GM23338 (cell line): ENCODE results near the gene CCDC201. TPM values are rescaled to one million over a fixed set of nuclear protein-coding genes. Genes with fewer than 3 reads are reported as not detected.

Experiments used
- ATAC-seq: fragments of 200-7000 bp; cut with Tn5 transposase; 3 replicates; pipeline ENCODE4 v1.9.1; 2020
- DNase-seq: peaks from one replicate; pipeline ENCODE4 v3.0.0-alpha.2; 2015; ENCODE audit warnings: low spot score
- H2AFZ ChIP-seq: fragments of 200-600 bp; sonication (generic); 2 replicates; pipeline ENCODE4 v1.8.0; 2016; ENCODE audit warnings: antibody characterized with exemption, mild to moderate bottlenecking, moderate library complexity
- H3F3A ChIP-seq: fragments of 200-600 bp; sonication (generic); replicated peaks from 2 replicates; pipeline ENCODE4 v1.8.0; 2017; ENCODE audit warnings: antibody characterized with exemption, mixed run types, low read depth
- H3K27ac ChIP-seq: fragments of 200-600 bp; sonication (generic); 2 replicates; pipeline ENCODE4 v1.6.1; 2016; ENCODE audit warnings: low read depth
- H3K27me3 ChIP-seq: fragments of 200-600 bp; sonication (generic); 2 replicates; pipeline ENCODE4 v1.8.0; 2016; ENCODE audit warnings: mild to moderate bottlenecking, mixed run types, moderate library complexity; ENCODE audit not compliant: insufficient read depth
- H3K36me3 ChIP-seq: fragments of 200-600 bp; sonication (generic); 2 replicates; pipeline ENCODE4 v1.8.0; 2016; ENCODE audit warnings: mild to moderate bottlenecking; ENCODE audit not compliant: insufficient read depth
- H3K4me1 ChIP-seq: fragments of 200-600 bp; sonication (generic); 2 replicates; pipeline ENCODE4 v1.8.0; 2016; ENCODE audit warnings: mild to moderate bottlenecking, moderate library complexity; ENCODE audit not compliant: insufficient read depth
- H3K4me2 ChIP-seq: fragments of 200-600 bp; sonication (generic); 2 replicates; pipeline ENCODE4 v1.7.1; 2017; ENCODE audit warnings: mixed run types
- H3K4me3 ChIP-seq: fragments of 200-600 bp; sonication (generic); 2 replicates; pipeline ENCODE4 v1.6.1; 2016; ENCODE audit warnings: mixed run types
- H3K79me2 ChIP-seq: fragments of 200-600 bp; sonication (generic); replicated peaks from 2 replicates; pipeline ENCODE4 v1.8.0; 2017; ENCODE audit warnings: mild to moderate bottlenecking; ENCODE audit not compliant: insufficient read depth
- H3K9me2 ChIP-seq: fragments of 200-600 bp; sonication (generic); 2 replicates; pipeline ENCODE4 v1.8.0; 2017; ENCODE audit not compliant: insufficient read depth
- H4K20me1 ChIP-seq: fragments of 200-600 bp; sonication (generic); replicated peaks from 2 replicates; pipeline ENCODE4 v1.8.0; 2017; ENCODE audit warnings: mild to moderate bottlenecking; ENCODE audit not compliant: insufficient read depth
- H3K27ac Mint-ChIP-seq: 2 replicates; pipeline ENCODE4 v1.8.0; 2020; ENCODE audit warnings: inconsistent platforms, mild to moderate bottlenecking, moderate library complexity, mixed read lengths
- H3K27me3 Mint-ChIP-seq: 3 replicates; pipeline ENCODE4 v1.8.0; 2022; ENCODE audit warnings: low read depth, mild to moderate bottlenecking, moderate library complexity, mixed read lengths, inconsistent platforms; ENCODE audit not compliant: insufficient read depth, poor library complexity
- H3K36me3 Mint-ChIP-seq: 3 replicates; pipeline ENCODE4 v1.8.0; 2021; ENCODE audit warnings: low read depth, mild to moderate bottlenecking, inconsistent platforms, moderate library complexity, mixed read lengths
- H3K4me1 Mint-ChIP-seq: 3 replicates; pipeline ENCODE4 v1.8.0; 2020; ENCODE audit warnings: mild to moderate bottlenecking, inconsistent platforms, mixed read lengths
- H3K4me3 Mint-ChIP-seq: 3 replicates; pipeline ENCODE4 v1.8.0; 2021; ENCODE audit warnings: moderate library complexity, mild to moderate bottlenecking, inconsistent platforms, mixed read lengths
- H3K9me3 Mint-ChIP-seq: 3 replicates; pipeline ENCODE4 v1.8.0; 2020; ENCODE audit warnings: moderate library complexity, mild to moderate bottlenecking, inconsistent platforms, mixed read lengths
- CREB1 ChIP-seq: fragments of 250-450 bp; sonication (Bioruptor Pico); IDR thresholded peaks from 2 replicates; pipeline ENCODE4 v1.5.0; 2020; ENCODE audit warnings: low read depth, mild to moderate bottlenecking, moderate library complexity
- CTCF ChIP-seq, 2 experiments: fragments of 200-600 bp in 1 of 2; sonication (generic) in 1 of 2; conservative IDR thresholded peaks; 2 replicates each; pipeline versions ENCODE4 v1.5.1 to v1.6.1; 2016 to 2017; ENCODE audit warnings: antibody characterized with exemption in 2 of 2, low read depth in 2 of 2, mild to moderate bottlenecking in 2 of 2, moderate library complexity in 1 of 2
- EZH2 ChIP-seq: fragments of 200-600 bp; sonication (generic); IDR thresholded peaks from one replicate; pipeline ENCODE4 v1.8.0; 2017; ENCODE audit warnings: antibody characterized with exemption, mild to moderate bottlenecking, low read depth; ENCODE audit not compliant: unreplicated experiment
- EZH2phosphoT487 ChIP-seq: fragments of 200-600 bp; sonication (generic); IDR thresholded peaks from one replicate; pipeline ENCODE4 v1.8.1; 2018; ENCODE audit warnings: antibody characterized with exemption; ENCODE audit not compliant: unreplicated experiment
- JUNB ChIP-seq: IDR thresholded peaks from one replicate; pipeline ENCODE4 v1.6.1; 2016; ENCODE audit warnings: antibody characterized with exemption; ENCODE audit not compliant: unreplicated experiment
- NANOG ChIP-seq: IDR thresholded peaks from 2 replicates; pipeline ENCODE4 v1.6.1; 2016; ENCODE audit warnings: antibody characterized with exemption, borderline replicate concordance
- POLR2AphosphoS5 ChIP-seq: IDR thresholded peaks from 2 replicates; pipeline ENCODE4 v1.6.1; 2016; ENCODE audit warnings: antibody characterized with exemption, low read depth
- REST ChIP-seq: IDR thresholded peaks from one replicate; pipeline ENCODE4 v1.6.1; 2018; ENCODE audit warnings: antibody characterized with exemption; ENCODE audit not compliant: unreplicated experiment
- STAT1 ChIP-seq: IDR thresholded peaks from one replicate; pipeline ENCODE4 v1.6.1; 2016; ENCODE audit warnings: antibody characterized with exemption; ENCODE audit not compliant: unreplicated experiment
- ZNF114 ChIP-seq: fragments of 250-450 bp; sonication (Bioruptor Pico); IDR thresholded peaks from 2 replicates; pipeline ENCODE4 v1.5.0; 2020; ENCODE audit warnings: mild to moderate bottlenecking, moderate library complexity
- ZNF331 ChIP-seq: fragments of 250-450 bp; sonication (Bioruptor Pico); IDR thresholded peaks from 2 replicates; pipeline ENCODE4 v1.5.0; 2020; ENCODE audit warnings: low read depth, mild to moderate bottlenecking, moderate library complexity
- ZNF462 ChIP-seq: fragments of 250-450 bp; sonication (Bioruptor Pico); IDR thresholded peaks from 2 replicates; pipeline ENCODE4 v1.5.0; 2020; ENCODE audit warnings: mild to moderate bottlenecking, moderate library complexity
- polyA plus RNA-seq: library from polyadenylated mRNA; unstranded; fragments of >200 nt; fragmentation: Nextera tagmentation; extraction: Ambion mirVana; gene quantifications from 2 replicates; pipeline ENCODE4 v1.2.1, GENCODE V29; 2016
- total RNA-seq: library from RNA; depleted of rRNA; stranded (reverse); fragments of >200 nt; shearing (Covaris generic); gene quantifications from 2 replicates; pipeline ENCODE4 v1.2.3, GENCODE V29; 2014
- TF ChIP-seq, protein P1 (sequence below): IDR thresholded peaks from 2 replicates; pipeline ENCODE4 v1.6.1; 2016; ENCODE audit warnings: antibody characterized with exemption

Gene CCDC201
- total and polyA plus RNA-seq, 2 experiments from 2014 or later: not detected

- H3K4me1 ChIP-seq: peaks cover 10% of the 10 kb centered on the region; the same call in 1 of the 2 replicates
- no peak for ATAC-seq
- H3K79me2 ChIP-seq: no peaks in the 10 kb centered on the region
- H3K4me1 Mint-ChIP-seq: peaks cover 7% of the 10 kb centered on the region
- no peak for DNase-seq
- no peak overlapping the region for H3K27ac Mint-ChIP-seq
- no peak overlapping the region for H3K4me3 ChIP-seq
- H3K27me3 Mint-ChIP-seq: peaks cover 22% of the 10 kb centered on the region
- H3F3A ChIP-seq: no peaks in the 10 kb centered on the region
- no peak overlapping the region for H3K27ac ChIP-seq
- no peak for TF ChIP-seq REST
- no peak for TF ChIP-seq JUNB
- no peak for TF ChIP-seq ZNF462 (CRISPR knock-in tag)
- TF ChIP-seq, protein P1, sequence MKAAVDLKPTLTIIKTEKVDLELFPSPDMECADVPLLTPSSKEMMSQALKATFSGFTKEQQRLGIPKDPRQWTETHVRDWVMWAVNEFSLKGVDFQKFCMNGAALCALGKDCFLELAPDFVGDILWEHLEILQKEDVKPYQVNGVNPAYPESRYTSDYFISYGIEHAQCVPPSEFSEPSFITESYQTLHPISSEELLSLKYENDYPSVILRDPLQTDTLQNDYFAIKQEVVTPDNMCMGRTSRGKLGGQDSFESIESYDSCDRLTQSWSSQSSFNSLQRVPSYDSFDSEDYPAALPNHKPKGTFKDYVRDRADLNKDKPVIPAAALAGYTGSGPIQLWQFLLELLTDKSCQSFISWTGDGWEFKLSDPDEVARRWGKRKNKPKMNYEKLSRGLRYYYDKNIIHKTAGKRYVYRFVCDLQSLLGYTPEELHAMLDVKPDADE: no peak
- no peak for TF ChIP-seq CREB1 (CRISPR knock-in tag)
- TF ChIP-seq POLR2AphosphoS5: no peak
- TF ChIP-seq EZH2: no peak
- TF ChIP-seq ZNF331 (CRISPR knock-in tag): no peak
- TF ChIP-seq CTCF (conservative IDR thresholded peaks at IDR 0.05; ENCODE audit: low read depth in 2 of 2): no peak
- TF ChIP-seq NANOG: no peak
- no peak for TF ChIP-seq STAT1
- no peak for TF ChIP-seq EZH2phosphoT487
- TF ChIP-seq ZNF114 (CRISPR knock-in tag): no peak
- H3K4me2 ChIP-seq: no peak overlapping the region
- peaks cover 25% of the 10 kb centered on the region for H3K27me3 ChIP-seq
- no peak overlapping the region for H2AFZ ChIP-seq
- H3K9me3 Mint-ChIP-seq: no peaks in the 10 kb centered on the region; the same call in 2 of the 3 replicates
- no peaks in the 10 kb centered on the region for H3K36me3 ChIP-seq
- H3K36me3 Mint-ChIP-seq: no peaks in the 10 kb centered on the region
- H4K20me1 ChIP-seq: no peaks in the 10 kb centered on the region; the same call in 1 of the 2 replicates
- 0 out of 2 replicates have a peak, but pooled peaks cover 3% of the 10 kb centered on the region for H3K9me2 ChIP-seq
- no peak overlapping the region for H3K4me3 Mint-ChIP-seq
These were observed 20.6 kb upstream of the CCDC201 start for GRCh38 chr7:45893374-45893995.
